Hippocampal formation (tissue), 2 donors: ENCODE measurements around the gene TACC2.

Experiments used
- DNase-seq, 2 donors: peaks; one replicate each; lab custom pipeline; 2025; lab: John Stamatoyannopoulos, UW

TACC2 gene

GRCh38 chr10:122030200-122030552 lies 41.2 kb downstream of the TACC2 start:
- no peak for DNase-seq

DNA sequence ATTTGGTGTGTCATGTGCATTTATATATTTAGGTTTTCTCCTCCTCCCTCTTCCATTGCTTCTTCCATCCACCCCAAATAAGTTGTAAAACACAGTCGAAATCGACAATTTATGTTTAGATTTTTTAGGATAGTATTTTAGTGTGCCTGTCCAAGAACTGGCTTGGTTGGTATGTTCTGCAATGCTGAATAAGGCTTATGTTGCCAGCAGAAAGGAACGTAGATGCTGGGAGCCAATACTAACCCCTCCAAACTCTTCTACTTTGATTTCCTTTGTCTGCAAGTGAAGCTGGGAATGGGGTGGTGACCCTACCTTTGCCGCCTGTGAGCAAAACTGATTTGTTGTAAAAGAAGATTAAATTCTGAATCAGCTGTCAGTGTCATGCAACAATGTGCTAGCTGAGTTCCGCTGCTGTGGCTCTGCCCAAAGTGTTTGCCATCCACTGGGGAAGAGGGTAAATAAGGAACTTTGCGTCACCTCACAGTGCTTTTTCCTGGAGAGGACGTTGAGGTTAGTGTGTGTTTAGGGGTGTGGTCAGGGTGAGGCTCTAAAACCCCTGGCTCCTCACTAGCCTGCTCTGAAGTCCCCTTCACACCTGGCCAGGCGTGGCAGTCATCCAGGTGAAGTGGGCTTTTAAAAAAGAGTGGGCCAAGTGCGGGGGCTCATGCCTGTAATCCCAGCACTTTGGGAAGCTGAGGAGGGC lies 44.4 kb downstream of the TACC2 start:
- DNase-seq = no peak

GRCh38 chr10:122034149-122034756 lies 45.3 kb downstream of the TACC2 start:
- DNase-seq = no peak

DNA sequence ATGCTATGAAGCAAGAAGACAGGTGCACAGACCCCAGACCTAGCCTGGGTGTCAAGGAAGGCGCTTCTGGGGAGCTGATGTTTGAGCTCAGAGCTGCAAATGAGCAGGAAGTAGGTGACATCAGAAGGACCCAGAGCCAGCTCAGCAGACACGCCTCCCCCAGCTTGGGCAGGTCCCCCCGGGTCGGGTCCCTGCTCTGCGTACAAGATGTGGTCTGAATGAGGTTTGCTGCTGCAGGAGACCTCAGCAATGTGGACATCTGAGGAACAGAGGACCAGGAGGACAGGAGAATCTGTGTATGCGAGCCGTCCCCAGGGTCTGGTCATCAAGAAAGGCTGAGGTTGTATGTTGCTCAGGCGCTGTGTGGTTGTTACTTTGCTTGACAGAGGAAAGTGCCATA lies 51.8 kb downstream of the TACC2 start:
- DNase-seq = no peak

DNA sequence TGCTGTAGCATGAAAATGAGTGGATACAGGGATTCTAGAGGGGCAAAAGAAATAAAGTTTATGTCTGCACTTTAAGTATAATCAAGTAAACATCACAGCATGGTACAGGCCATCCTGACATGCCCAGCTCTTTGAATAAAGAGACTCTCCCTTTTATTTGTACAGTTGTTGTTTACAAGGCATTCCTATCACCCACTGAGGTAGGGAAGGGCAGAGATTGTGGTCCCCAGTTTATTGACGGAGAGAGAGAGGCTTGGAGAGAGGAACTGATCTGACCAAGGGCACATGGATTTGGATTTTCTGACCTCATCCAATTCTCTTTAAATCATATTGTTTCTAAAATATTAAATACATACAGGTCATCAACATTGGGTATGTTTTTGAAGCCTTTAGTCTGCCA lies 53.9 kb downstream of the TACC2 start:
- no peak for DNase-seq

DNA sequence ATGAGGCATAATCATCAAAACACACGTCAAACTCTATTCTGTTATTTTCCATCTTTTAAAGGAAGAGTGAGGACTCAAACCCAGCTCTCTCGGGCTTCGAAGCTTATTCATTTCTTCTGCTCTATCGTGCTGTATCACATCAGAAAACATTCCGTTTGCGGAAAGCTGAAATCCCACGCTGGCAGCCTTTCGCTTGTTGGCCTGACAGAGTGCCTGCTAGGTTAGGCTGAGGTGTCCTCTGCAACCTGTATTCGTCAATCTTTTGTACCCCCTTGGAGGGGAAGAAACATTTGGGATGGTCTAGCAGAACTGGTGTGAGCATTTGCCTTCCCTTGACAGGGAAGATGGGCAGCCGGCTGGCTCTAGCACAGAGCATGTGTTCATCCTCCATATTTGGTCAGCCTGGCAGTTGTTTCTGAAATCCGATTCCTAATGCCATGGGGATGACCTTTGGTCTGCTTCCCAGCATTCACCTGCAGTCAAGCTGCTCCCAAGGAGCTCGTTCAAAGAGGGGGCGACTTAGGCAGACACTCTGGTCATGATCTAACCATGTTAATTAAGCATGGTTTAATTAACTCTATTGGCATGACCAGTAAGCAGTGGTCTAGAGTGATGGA lies 55.2 kb downstream of the TACC2 start:
- no peak for DNase-seq

DNA sequence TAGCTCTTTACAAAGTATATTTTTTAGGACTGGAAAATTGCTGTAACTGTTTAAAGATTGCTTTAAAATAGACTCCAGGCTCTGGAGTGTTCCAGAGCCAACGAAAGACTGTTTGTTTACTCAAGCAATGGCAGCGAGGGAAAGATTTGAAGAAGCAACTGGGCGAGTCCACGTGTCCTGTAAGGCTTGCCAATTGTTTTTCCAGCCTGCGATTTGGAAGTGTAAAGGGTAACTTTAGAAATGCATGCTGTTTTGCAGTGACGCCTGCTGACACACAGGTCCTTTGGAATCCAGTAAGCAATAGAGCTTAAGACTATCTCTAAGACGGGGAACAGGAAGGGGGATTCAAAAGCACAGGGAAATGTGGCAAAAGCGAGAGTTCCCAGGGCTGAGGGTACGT lies 55.8 kb downstream of the TACC2 start:
- DNase-seq = no peak

DNA sequence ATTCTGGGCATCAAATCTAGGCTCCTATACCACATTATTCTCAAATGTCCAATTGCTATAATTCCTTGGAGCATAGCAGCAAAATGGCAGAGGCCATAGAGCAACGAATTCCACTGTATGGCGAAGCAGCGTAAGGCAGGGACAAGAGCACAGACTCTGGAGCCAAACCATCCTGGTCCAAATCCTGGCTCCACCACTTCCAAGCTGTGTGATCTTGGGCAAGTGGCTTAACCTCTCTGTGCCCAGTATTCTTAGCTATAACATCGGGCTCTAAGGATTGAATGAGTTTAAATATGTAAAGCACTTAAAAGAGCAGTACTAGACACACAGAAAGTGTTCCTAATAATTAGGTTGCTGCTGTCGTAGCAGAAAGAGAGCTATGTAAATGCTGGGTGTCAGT lies 56.2 kb downstream of the TACC2 start:
- DNase-seq = no peak

DNA sequence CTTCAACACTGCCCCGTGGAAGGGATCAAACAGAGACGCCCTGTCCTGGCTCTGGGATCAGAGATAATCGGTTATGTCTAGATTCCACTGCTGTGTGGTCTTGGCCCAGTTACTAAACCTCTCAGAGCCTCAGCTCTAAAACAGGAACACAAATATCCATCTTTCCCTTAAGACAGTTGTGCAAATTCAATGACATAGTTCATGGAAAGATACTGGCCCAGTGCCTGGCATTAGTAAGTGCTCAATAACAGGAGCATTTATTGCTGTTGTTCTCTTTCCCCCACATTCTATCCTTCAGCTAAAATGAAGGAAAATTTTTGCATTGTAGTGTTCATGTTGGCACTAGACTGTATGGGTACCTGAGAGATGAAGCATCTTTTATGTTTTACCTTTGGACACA lies 58.6 kb downstream of the TACC2 start:
- no peak for DNase-seq

- no peak for DNase-seq
Measured at GRCh38 chr10:122049076-122049475, 60.1 kb downstream of the TACC2 start.

- DNase-seq = no peak
Measured at GRCh38 chr10:122050311-122050710, 61.3 kb downstream of the TACC2 start.

- no peak for DNase-seq
Measured at GRCh38 chr10:122050811-122051210, 61.8 kb downstream of the TACC2 start.

- no peak for DNase-seq
Measured at GRCh38 chr10:122051609-122052385, 62.8 kb downstream of the TACC2 start.

DNA sequence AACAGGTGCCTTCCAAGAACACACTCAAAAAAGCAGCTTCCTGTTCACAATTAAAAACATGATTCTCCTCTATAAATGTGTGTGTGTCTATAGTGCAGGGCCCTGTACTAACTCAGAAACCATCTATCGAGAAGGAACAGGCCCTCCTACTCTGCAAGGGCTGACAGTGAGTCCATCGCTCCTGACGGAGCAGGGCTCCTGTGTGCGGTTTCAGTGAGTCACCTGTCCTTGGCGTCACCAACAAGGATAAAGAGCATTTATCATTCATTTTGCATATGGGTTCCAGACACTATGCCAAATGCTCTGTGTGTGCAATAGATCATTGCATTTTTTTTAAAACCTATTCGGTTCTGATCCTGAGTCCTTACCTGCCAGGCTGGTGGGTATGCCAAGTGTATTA lies 63.7 kb downstream of the TACC2 start:
- no peak for DNase-seq

- no peak for DNase-seq
Measured at GRCh38 chr10:122053314-122053713, 64.4 kb downstream of the TACC2 start.

DNA sequence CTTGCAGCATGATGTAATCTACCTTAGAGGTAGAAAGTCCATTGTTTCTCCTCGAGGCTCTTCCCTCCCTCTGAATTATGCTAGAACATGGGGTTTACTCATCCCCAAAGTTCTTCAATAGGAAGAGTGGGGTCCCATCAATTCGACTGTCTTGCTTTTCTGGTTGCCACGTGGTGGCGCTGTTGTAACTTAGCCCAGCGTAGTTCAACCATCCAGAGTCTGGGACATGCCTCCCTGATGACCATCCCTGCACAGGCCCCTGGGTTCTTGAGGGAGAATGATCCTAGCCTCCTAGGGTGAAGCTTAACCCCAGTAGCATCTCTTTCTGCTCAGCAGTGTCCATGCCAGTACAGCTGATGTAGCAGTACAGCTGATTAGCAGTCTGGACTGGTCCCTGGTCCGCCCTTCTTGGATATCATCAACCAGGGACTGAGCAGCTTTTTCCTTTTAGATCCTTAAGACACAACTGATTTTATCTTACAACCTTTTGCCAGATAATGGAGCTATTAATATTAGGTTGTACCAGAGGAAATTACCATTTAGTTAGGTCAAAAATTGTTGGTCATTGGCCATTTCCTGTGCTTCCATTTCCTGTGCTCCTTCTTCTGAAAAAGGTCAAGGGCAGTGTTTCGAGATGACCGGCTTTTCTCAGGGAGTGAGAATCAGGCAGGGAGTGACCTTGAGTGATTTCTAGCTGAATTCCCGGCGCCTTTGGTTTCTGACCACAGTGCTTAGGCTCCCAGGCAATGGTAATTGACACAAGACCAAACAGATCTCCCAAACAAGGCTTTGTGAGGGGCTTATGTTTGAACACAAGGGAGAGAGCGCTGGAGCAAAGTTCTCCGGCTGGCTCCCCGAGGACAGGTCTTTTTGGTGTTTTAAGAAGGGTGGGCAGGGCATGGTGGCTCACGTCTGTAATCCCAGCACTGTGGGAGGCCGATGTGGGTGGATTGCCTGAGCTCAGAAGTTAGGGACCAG lies 65.4 kb downstream of the TACC2 start:
- no peak for DNase-seq

DNA sequence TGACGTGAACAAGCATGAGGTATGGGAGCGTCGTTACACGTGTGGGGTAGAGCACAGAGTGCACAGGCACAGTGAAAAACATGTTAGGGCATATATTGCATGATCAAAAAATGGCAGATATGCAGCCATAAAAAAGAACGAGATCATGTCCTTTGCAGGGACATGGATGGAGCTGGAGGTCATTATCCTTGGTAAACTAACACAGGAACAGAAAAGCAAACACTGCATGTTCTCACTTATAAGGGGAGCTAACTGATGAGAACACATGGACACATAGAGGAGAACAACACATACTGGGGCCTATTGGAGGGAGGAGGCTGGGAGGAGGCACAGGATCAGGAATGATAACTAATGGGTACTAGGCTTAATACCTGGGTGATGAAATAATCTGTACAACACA lies 66.3 kb downstream of the TACC2 start:
- no peak for DNase-seq

DNA sequence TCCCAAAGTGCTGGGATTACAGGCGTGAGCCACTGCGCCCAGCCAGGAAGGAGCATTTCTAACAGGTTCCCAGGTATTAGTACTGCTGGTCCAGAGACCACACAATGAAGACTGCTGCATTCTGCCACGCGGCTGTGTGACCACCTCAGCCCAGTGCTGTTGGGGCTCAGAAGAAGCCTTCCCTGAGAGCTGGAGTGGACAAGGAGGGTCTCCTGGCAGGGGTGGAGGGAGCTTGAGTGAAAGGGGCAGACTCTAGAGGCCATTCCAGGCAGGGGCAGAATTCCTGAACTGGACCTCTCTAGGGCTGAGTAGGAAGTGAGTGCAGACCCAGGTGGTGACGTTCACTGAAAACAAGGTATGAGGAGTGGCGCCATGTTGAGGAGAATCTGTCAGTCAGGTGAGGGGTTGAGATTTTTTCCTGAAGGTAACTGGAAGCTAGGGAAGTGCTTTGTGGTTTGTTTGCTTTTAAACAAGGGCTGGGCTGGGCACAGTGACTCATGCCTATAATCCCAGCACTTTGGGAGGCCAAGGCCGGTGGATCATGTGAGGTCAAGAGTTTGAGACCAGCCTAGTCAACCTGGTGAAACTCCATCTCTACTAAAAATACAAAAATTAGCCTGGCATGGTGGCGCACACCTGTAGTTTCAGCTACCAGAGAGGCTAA lies 67.6 kb downstream of the TACC2 start:
- no peak for DNase-seq

DNA sequence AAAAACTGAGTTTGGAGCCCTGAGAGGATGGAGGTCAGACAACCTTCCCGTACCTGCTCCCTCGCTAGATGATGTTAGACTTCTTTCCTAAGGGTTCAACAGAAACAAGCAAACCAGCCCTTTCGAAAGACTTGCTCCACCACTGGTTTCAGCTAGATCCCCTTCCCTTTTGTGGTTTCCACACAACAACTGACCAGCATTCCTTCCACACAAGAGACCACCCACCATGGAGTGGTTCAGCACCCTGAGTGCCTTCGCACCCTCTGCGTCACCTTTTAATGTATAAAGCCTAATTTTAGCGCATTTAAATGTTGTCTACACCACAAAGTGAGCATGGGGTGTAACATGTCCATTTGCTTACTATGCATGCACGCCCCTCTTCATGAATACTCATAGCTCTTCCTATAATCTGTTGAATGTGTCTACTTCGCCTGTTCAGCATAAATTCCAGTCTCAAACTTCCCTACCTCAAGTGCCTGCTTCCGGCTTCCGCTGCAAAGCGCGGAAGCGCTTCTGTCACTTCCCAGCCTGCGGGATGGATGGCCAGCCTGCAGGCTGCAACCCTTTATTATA lies 69.0 kb downstream of the TACC2 start:
- DNase-seq = no peak

GRCh38 chr10:122060250-122060649 lies 71.3 kb downstream of the TACC2 start:
- no peak for DNase-seq
